HG03521 (cell line): ENCODE data around the gene TLR9.
"Not testable (repeated sequence)": the region's sequence is repeated elsewhere in the genome, so short reads cannot be mapped to it uniquely, and the experiment has no call there.

Source experiments
- ATAC-seq: cut with Tn5 transposase; IDR thresholded peaks from one replicate; pipeline ENCODE4 v1.9.1; 2021; ENCODE audit warnings: mild to moderate bottlenecking, moderate library complexity; ENCODE audit not compliant: unreplicated experiment

Gene TLR9, protein sequence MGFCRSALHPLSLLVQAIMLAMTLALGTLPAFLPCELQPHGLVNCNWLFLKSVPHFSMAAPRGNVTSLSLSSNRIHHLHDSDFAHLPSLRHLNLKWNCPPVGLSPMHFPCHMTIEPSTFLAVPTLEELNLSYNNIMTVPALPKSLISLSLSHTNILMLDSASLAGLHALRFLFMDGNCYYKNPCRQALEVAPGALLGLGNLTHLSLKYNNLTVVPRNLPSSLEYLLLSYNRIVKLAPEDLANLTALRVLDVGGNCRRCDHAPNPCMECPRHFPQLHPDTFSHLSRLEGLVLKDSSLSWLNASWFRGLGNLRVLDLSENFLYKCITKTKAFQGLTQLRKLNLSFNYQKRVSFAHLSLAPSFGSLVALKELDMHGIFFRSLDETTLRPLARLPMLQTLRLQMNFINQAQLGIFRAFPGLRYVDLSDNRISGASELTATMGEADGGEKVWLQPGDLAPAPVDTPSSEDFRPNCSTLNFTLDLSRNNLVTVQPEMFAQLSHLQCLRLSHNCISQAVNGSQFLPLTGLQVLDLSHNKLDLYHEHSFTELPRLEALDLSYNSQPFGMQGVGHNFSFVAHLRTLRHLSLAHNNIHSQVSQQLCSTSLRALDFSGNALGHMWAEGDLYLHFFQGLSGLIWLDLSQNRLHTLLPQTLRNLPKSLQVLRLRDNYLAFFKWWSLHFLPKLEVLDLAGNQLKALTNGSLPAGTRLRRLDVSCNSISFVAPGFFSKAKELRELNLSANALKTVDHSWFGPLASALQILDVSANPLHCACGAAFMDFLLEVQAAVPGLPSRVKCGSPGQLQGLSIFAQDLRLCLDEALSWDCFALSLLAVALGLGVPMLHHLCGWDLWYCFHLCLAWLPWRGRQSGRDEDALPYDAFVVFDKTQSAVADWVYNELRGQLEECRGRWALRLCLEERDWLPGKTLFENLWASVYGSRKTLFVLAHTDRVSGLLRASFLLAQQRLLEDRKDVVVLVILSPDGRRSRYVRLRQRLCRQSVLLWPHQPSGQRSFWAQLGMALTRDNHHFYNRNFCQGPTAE

GRCh38 chr3:52225452-52226228 lies at the start of gene TLR9:
Gene TLR9, minus strand, starts transcription at chr3:52225645. Its CDS starts 116 bp downstream, at chr3:52225529.
- peak; percentile 66 for ATAC-seq

DNA sequence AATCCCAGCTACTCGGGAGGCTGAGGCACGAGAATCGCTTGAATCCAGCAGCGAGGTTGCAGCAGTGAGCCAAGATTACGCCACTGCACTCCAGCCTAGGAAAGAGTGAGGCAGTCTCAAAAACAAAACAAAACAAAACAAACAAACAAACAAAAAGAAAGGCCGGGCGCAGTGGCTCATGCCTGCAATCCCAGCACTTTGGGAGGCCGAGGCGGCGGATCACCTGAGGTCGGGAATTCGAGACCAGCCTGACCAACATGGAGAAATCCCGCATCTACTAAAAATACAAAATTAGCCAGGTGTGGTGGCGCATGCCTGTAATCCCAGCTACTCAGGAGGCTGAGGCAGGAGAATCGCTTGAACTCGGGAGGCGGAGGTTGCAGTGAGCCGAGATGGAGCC lies 49.3 kb upstream of the TLR9 start:
- ATAC-seq, result not testable (repeated sequence)

DNA sequence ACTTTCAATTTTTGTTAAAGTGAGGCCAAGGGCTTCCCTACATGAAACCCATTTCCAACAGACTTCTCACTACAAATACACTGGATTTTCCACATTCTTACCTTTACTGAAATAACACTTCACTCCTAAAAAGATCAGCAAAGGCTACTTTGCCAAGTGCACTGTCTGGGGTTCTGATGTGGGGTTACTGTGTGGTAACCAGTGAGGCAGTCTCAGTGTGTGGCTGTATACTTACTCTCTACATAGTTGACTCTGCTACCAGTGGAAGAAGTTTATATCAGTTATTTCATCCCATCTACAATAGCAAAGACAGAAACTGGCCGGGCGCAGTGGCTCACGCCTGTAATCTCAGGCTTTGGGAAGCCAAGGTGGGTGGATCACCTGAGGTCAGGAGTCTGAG lies 47.4 kb upstream of the TLR9 start:
- no peak for ATAC-seq

DNA sequence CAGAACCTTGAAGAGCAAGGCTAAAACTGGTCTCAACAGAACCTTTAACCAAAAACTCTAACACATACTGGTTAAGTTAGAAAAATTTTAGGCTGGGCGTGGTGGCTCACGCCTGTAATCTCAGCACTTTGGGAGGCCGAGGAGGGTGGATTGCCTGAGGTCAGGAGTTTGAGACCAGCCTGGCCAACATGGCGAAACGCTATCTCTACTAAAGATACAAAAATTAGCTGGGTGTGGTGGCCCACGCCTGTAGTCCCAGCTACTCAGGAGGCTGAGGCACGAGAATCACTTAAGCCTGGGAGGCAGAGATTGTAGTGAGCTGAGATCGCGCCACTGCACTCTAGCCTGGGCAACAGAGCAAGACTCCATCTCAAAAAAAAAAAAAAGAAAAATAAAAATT lies 46.7 kb upstream of the TLR9 start:
- not testable (repeated sequence) for ATAC-seq

DNA sequence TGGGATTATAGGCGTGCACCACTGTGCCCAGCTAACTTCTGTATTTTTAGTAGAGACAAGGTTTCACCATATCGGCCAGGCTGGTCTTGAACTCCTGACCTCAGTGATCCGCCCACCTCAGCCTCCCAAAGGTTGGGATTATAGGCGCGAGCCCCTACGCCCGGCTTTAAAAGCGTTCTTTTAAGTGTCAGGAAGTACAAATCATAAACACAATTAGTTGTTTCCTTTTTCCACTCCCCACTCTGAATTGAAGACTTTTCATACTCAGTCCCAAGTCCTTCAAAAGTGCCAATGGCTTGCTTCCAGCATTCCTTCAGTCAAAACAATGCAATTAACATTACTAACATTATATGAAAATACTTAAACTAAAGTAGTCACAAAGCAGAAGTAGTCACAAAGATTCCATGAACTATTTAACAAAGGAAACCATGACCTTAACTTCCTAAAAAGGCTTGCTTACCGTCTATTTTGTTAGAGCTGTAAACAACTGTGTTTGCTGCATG lies 44.9 kb upstream of the TLR9 start:
- ATAC-seq, result no peak

- ATAC-seq, result no peak
Observed at GRCh38 chr3:52269776-52270175, 44.3 kb upstream of the TLR9 start.

DNA sequence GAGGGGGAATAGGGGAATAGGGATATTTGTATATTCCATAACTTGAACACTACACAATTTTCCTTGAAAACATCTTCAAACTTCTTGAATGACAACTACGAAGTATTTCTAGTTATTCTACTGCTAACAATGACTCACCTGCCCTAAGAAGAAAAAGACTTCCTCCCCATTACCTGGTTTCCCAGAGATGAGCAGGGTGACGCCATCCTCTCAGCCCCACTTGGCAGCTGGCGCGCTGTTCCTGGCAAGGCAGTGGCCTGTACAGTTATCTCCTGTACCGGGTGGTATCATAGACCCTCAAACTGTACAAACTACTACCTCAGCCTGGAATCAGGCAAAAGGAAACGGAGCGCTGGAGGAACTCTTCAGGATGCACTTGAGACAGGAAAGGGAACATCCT lies 42.6 kb upstream of the TLR9 start:
- no peak for ATAC-seq

DNA sequence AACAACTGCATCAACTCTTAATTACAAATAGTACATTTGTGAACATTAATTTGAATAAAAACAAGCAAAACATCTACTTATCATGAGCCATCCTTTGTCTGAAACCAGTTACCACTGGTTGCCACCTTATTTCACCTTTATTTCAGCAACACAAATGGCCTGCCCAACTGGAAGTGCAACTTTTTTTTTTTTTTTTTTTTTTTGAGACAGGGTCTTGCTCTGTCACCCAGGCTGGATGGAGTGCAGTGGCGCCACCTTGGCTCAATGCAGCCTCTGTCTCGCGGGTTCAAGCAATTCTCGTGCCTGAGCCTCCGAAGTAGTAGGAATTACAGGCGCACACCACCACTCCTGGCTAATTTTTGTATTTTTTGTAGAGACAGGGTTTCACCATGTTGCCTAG lies 39.9 kb upstream of the TLR9 start:
- ATAC-seq, result no peak

GRCh38 chr3:52262447-52262846 lies 37.0 kb upstream of the TLR9 start:
- no peak for ATAC-seq

- no peak for ATAC-seq
Observed at GRCh38 chr3:52259448-52259847, 34.0 kb upstream of the TLR9 start.

- no peak for ATAC-seq
Observed at GRCh38 chr3:52259035-52259434, 33.6 kb upstream of the TLR9 start.

- ATAC-seq, result no peak
Observed at GRCh38 chr3:52257911-52258310, 32.5 kb upstream of the TLR9 start.

DNA sequence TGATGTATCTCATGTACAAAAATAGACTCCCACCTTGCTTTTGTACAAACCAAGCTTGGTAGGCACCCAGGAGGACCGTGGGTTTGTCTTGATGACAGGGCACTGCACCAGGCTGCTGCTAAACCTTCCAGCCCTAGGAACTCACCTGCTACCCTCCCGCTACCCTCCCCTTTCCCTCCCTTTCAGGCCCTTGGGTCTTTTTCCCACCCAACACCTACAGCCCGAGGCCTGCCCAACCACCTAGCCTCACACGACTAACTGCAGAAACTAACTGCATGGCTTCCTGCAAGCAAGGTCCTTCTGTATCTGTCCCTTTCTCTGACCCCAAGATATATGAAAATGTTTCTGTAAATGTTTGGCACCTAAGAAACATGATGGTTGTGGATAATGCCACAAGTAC lies 31.2 kb upstream of the TLR9 start:
- no peak for ATAC-seq

- no peak for ATAC-seq
Observed at GRCh38 chr3:52256159-52256558, 30.7 kb upstream of the TLR9 start.

DNA sequence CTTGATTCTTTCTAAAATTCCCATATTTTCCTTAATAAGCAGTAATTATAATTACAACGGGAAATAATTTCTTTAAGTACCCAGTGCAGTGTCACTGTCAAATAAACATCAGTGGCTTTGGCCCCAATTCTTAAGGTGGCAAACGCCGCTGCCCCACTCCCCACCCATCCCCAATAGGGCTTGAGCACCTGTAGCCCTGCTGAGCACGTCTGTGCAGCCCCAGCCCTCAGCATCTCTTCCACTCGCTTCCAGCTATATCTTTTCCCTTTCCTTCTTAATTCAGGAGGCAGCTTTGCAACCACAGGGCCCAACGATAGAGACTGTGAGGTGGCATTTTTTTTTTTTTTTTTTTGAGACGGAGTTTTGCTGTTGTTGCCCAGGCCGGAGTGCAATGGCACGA lies 29.2 kb upstream of the TLR9 start:
- ATAC-seq, result no peak

- ATAC-seq, result peak; percentile 89
Observed at GRCh38 chr3:52253314-52254304, 28.2 kb upstream of the TLR9 start.

DNA sequence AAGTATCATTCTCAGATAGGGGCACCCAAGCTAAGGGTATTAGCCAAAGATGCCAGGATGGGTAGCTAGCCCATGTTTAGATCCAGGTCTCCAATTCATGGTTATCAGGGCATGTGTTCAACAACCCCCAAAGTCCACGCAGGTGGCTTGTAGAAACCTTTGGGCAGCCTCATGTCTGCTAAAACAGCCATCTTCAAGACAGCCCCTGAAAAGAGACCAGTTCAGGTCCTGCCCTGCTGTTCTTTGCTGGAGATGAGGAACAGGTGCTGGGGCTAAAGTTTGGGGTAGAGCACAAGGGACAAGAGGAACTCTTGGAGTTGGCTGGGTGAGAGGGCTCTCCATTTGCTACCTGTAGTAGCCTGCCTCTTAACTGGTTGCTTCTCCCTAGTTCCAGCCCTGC lies 24.7 kb upstream of the TLR9 start:
- ATAC-seq, result no peak

- ATAC-seq, result no peak
Observed at GRCh38 chr3:52249683-52250082, 24.2 kb upstream of the TLR9 start.

DNA sequence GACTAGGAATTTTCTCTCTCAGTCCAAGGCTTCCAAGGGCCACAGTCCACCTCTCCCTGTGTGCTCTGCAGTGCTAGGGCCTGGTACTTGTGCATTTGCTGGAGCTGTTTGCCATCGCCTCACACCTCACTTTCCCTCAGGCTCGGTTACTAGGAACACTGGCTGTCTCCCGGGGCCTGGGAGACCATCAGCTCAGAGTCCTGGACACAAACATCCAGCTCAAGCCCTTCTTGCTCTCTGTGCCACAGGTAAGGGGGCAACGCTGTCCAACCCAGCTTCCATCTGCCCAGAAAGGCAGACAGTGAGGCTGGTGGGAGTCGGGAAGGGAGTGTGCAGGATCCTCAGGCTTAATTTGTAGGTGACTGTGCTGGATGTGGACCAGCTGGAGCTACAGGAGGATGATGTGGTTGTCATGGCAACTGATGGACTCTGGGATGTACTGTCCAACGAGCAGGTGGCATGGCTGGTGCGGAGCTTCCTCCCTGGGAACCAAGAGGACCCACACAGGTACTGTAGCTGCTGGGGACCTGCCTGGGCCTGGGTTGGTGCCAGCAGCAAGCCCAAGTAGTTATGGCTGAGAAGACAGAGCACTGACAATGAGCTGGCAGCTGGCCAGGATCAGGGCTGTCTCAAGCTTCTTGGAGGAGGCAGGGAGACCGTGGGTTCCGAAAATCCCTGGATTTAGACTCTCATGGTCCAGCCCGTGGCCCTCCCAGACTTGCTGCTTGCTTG lies 23.5 kb upstream of the TLR9 start:
- ATAC-seq, result no peak
